Panc1 (cell line): ENCODE data around the gene FDXR. TPM values are rescaled to one million over a fixed set of nuclear protein-coding genes. Genes with fewer than 3 reads are reported as not detected.

Experiments used
- ATAC-seq: fragments of 200-7000 bp; cut with Tn5 transposase; 2 replicates; pipeline ENCODE4 v1.9.1; 2020; ENCODE audit warnings: mild to moderate bottlenecking, moderate library complexity
- BruUV-seq: library from RNA; stranded (reverse); fragments of 400-500 nt; replicated peaks from 2 replicates; lab custom pipeline; 2021; lab: Mats Ljungman, UMichigan
- CTCF ChIA-PET: fragments of 300-600 bp; sonication (Branson Sonifier 250); formaldehyde crosslinking; loops from one replicate; lab custom pipeline; 2022; ENCODE audit warnings: antibody characterized with exemption; lab: Charles Lee
- POLR2A ChIA-PET: fragments of 300-600 bp; sonication (Branson Sonifier 250); formaldehyde crosslinking; loops from one replicate; lab custom pipeline; 2022; ENCODE audit warnings: antibody characterized with exemption; lab: Charles Lee
- DNase-seq: peaks from one replicate; pipeline ENCODE4 v3.0.0-alpha.2; 2010; ENCODE audit warnings: low read depth, low spot score
- H3K27ac ChIP-seq: 2 replicates; pipeline ENCODE4 v1.5.1; 2011; ENCODE audit warnings: mild to moderate bottlenecking, low read length, inconsistent platforms
- H3K27me3 ChIP-seq: fragments of 200-500 bp; sonication (Bioruptor generic); 2 replicates; pipeline ENCODE4 v1.6.0; 2014; ENCODE audit warnings: low read length, inconsistent platforms; ENCODE audit not compliant: control insufficient read depth, insufficient read depth
- H3K36me3 ChIP-seq: fragments of 200-500 bp; sonication (Bioruptor generic); 2 replicates; pipeline ENCODE4 v1.5.1; 2014; ENCODE audit warnings: inconsistent platforms, mild to moderate bottlenecking, low read length, moderate library complexity; ENCODE audit not compliant: control insufficient read depth, insufficient read depth
- H3K4me1 ChIP-seq: 2 replicates; pipeline ENCODE4 v1.5.1; 2011; ENCODE audit warnings: inconsistent platforms, mild to moderate bottlenecking, low read length, moderate library complexity; ENCODE audit not compliant: control insufficient read depth, insufficient read depth
- H3K4me3 ChIP-seq, 2 experiments: 2 replicates each; pipeline ENCODE4 v1.5.1; 2011 to 2012; ENCODE audit warnings: low read depth in 2 of 2, low read length in 2 of 2, mild to moderate bottlenecking in 2 of 2, inconsistent platforms in 1 of 2, moderate library complexity in 1 of 2
- H3K9me3 ChIP-seq: fragments of 200-500 bp; sonication (Bioruptor generic); 2 replicates; pipeline ENCODE4 v1.5.1; 2014; ENCODE audit warnings: low read depth, mild to moderate bottlenecking, inconsistent platforms, low read length, moderate library complexity; ENCODE audit not compliant: control insufficient read depth, insufficient read depth
- CTCF ChIP-seq: fragments of 450-650 bp; IDR thresholded peaks from 2 replicates; pipeline ENCODE4 v1.5.1; 2017; ENCODE audit warnings: mild to moderate bottlenecking
- POLR2AphosphoS5 ChIP-seq: IDR thresholded peaks from 2 replicates; pipeline ENCODE4 v1.6.1; 2012; ENCODE audit warnings: mild to moderate bottlenecking, low read depth, low read length, moderate library complexity
- REST ChIP-seq, 2 experiments: IDR thresholded peaks; 2 replicates each; pipeline ENCODE4 v1.6.1; 2011 to 2012; ENCODE audit warnings: low read depth in 2 of 2, control low read depth in 1 of 2, low read length in 1 of 2, mild to moderate bottlenecking in 1 of 2, moderate library complexity in 1 of 2; ENCODE audit not compliant: insufficient read depth in 1 of 2
- SIN3A ChIP-seq: IDR thresholded peaks from 2 replicates; pipeline ENCODE4 v1.6.1; 2012; ENCODE audit warnings: low read depth, mild to moderate bottlenecking, low read length, moderate library complexity, borderline replicate concordance; ENCODE audit not compliant: insufficient read depth
- TCF7L2 ChIP-seq: IDR thresholded peaks from 2 replicates; pipeline ENCODE4 v1.6.1; 2011; ENCODE audit warnings: mild to moderate bottlenecking, low read depth, low read length, inconsistent platforms
- in situ Hi-C: cut with HindIII; loops from 2 replicates; pipeline ENCODE4 v1.10.0; 2016; ENCODE audit warnings: low sequenced_read_pairs, low pct_unique_long_range_greater_than_20kb
- intact Hi-C: fragments of 100-400 bp; cut with micrococcal nuclease; formaldehyde crosslinking; loops from one replicate; pipeline ENCODE4 v1.10.0; 2022; ENCODE audit not compliant: unreplicated experiment
- total RNA-seq: library from RNA; stranded (reverse); gene quantifications from one replicate; pipeline ENCODE4 v1.2.1, GENCODE V29; 2021; ENCODE audit not compliant: unreplicated experiment

The FDXR gene
- total RNA-seq, 1 experiment from 2014 or later, result 21.8 TPM

- H3K9me3 ChIP-seq, result no peaks in the 10 kb centered on the region
- in situ Hi-C loops, result no loop called here
- DNase-seq, result no peak
- no peak overlapping the region for H3K27ac ChIP-seq
- no TSS peak for BruUV-seq
- H3K27me3 ChIP-seq, result peaks cover 12% of the 10 kb centered on the region
- intact Hi-C loops, result no loop called here
- no peak for TF ChIP-seq POLR2AphosphoS5
- TF ChIP-seq CTCF, result no peak
- no peak for TF ChIP-seq SIN3A
- TF ChIP-seq REST (IDR thresholded peaks at IDR 0.05; ENCODE audit: insufficient read depth in 1 of 2, low read depth in 2 of 2, low read length in 1 of 2), result no peak
- no peak for TF ChIP-seq TCF7L2
- ATAC-seq, result peak; percentile 29; the same call in 1 of the 2 replicates
- H3K4me1 ChIP-seq, result no peaks in the 10 kb centered on the region
- no peaks in the 10 kb centered on the region for H3K36me3 ChIP-seq
- CTCF ChIA-PET, result interaction anchor here (1.1 kb wide), 1 partner anchor 14 kb away, joined by 3 read pairs; no protein-coding TSS in a partner anchor
- POLR2A ChIA-PET, result no interaction called here
- H3K4me3 ChIP-seq, result no peak overlapping the region
Measured at GRCh38 chr17:74892013-74892841, 19.4 kb upstream of the FDXR start.

- H3K4me3 ChIP-seq, result no peak overlapping the region
- ChIA-PET CTCF (interaction anchor here (1.0 kb wide), 1 partner anchor 33 kb away, joined by 3 read pairs; the partner anchor contains the start of gene OTOP2), POLR2A (no interaction called here)
- in situ Hi-C loops, result no loop called here
- H3K4me1 ChIP-seq, result no peaks in the 10 kb centered on the region
- no peak overlapping the region for H3K27ac ChIP-seq
- intact Hi-C loops, result no loop called here
- DNase-seq (no peak), ATAC-seq (no peak)
- peaks cover 12% of the 10 kb centered on the region for H3K27me3 ChIP-seq
- no TSS peak for BruUV-seq
- no peaks in the 10 kb centered on the region for H3K36me3 ChIP-seq
- TF ChIP-seq REST (IDR thresholded peaks at IDR 0.05; ENCODE audit: insufficient read depth in 1 of 2, low read depth in 2 of 2, low read length in 1 of 2), result no peak
- no peak for TF ChIP-seq POLR2AphosphoS5
- no peak for TF ChIP-seq SIN3A
- no peak for TF ChIP-seq TCF7L2
- no peak for TF ChIP-seq CTCF
- H3K9me3 ChIP-seq, result no peaks in the 10 kb centered on the region
Measured at GRCh38 chr17:74890554-74890953, 17.8 kb upstream of the FDXR start.
